GM18502 (cell line): ENCODE results near the gene KRT13.

Source experiments
- ATAC-seq: cut with Tn5 transposase; IDR thresholded peaks from one replicate; pipeline ENCODE4 v1.9.1; 2021; ENCODE audit warnings: mild to moderate bottlenecking; ENCODE audit not compliant: unreplicated experiment, poor library complexity

Gene KRT13

DNA sequence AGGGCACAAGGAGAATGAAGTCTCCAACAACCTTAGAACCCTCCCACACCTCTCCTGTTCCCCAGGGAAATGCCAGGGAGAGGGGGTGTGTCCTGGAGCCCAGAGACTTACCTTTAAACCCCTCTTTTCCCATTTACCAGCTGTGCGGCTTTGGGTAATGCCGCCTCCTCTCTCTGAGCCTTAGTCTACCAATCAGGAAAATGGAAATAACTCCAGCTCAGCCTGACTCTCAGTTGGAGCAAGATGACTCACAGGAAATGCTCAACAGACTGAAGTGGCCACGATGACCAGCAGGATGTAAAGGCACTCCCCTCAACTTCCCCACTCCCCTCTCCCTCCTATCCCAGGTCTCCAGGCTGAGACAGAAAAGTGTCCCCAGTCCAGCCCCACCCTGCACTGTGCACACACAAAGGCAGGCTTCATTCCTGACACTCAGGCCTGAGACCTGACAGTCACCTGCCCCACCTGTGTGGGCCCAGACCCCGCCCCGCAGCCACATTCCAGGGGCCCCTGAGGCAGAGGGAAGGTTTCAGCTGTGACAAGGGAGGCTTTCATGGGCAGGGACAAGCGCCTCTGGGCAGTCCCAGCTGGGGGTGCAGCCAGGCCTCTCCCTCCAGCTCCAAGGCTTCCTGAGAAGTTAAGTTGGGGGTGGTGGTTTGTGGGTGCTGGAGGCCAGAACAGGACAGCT lies 16.3 kb upstream of the KRT13 start:
- ATAC-seq, result no peak

DNA sequence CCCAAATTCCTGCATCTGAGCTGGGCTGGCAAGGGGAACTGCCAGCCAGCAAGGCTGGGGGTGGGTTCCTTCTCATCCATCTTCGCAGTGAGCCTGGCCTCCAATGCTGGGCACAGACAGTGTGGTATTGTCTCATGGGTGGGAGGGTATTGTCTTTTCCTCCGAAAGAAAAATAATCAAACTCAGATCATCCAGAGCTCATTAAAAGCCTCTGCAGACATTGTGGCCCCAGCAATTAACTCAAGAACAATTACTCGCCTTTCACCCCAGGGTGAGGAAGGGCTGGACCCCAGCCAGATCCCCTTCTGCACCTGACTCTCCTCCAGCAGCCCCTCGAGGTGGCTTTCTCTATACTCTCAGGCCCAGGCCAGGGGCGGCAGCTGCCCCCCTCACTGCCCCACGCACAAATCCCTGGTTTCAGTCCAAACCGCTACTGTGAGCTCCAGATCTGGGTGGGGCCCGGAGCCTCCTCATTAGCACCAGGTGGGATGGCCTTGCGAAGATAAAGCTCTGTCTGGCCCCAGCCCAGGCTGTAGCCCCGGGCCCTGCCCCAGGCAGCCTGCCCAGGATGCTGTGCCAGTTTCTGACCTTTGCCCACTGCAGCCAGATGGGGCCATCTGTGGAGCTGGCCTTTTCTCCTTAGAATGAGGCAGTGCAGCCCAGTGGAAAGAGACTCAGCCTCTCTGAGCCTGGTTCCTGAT lies 15.6 kb upstream of the KRT13 start:
- ATAC-seq, result no peak

GRCh38 chr17:41519501-41520224 lies 14.3 kb upstream of the KRT13 start:
- ATAC-seq, result no peak

GRCh38 chr17:41518789-41519449 lies 13.5 kb upstream of the KRT13 start, which contains the start of gene KRT15:
Gene KRT15, minus strand, starts transcription at chr17:41518890. Its CDS starts 63 bp downstream, at chr17:41518827.
- no peak for ATAC-seq

DNA sequence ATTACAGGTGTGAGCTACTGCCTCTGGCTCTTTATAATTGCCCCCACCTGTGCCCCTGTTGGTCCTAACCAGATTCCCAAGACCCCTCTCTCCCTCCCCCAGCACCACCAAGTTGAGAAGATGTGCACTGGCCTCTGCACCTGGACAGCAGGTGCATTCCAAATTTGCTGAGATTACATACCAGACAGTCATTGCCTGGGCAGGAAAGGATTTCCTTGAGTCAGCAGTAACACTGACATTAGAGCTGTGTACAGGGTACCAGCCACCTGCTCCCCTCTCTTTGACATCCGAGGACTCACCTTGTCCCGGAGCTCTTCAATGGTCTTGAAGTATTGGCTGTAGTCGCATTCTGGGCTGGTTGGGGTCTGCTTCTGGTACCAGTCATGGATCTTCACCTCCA lies 12.6 kb upstream of the KRT13 start:
- ATAC-seq, result no peak

GRCh38 chr17:41516830-41517283 lies 11.4 kb upstream of the KRT13 start:
- ATAC-seq, result no peak

GRCh38 chr17:41516147-41516829 lies 10.9 kb upstream of the KRT13 start:
- ATAC-seq, result no peak

GRCh38 chr17:41513168-41513547 lies 7.7 kb upstream of the KRT13 start:
- ATAC-seq, result no peak

DNA sequence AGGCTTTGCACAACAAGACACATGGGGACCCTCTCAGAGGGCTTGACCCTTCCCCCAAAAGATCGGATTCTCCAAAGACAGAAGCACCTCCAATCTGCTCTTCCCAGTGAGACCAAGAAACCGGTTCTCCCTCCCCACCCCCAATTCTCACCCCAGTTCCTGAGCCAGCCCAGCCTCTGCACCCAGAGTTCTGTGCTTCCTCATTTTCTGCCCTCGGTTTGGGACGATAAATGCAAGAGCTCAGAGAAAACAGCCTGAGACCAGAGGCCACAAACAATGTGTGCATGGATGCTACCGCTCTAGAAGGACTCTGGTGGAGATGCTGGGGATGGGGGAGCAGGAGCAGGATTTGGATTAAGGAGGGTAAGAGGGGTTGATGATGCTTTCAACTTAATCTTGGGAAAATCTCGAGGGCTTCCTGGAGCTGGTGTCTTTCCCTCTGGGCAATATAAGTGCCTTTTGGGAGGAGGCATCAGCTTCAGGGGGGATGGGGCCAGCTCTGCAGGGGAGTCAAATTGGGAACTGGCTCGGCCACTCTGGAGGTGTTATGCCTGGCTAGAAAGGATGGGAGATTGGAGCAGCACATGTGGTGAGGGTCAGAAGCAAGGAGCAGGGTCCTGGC lies 7.2 kb upstream of the KRT13 start:
- no peak for ATAC-seq

GRCh38 chr17:41511716-41512115 lies 6.3 kb upstream of the KRT13 start:
- ATAC-seq, result no peak

- ATAC-seq, result no peak
These were observed 5.7 kb upstream of the KRT13 start for GRCh38 chr17:41511116-41511515.

DNA sequence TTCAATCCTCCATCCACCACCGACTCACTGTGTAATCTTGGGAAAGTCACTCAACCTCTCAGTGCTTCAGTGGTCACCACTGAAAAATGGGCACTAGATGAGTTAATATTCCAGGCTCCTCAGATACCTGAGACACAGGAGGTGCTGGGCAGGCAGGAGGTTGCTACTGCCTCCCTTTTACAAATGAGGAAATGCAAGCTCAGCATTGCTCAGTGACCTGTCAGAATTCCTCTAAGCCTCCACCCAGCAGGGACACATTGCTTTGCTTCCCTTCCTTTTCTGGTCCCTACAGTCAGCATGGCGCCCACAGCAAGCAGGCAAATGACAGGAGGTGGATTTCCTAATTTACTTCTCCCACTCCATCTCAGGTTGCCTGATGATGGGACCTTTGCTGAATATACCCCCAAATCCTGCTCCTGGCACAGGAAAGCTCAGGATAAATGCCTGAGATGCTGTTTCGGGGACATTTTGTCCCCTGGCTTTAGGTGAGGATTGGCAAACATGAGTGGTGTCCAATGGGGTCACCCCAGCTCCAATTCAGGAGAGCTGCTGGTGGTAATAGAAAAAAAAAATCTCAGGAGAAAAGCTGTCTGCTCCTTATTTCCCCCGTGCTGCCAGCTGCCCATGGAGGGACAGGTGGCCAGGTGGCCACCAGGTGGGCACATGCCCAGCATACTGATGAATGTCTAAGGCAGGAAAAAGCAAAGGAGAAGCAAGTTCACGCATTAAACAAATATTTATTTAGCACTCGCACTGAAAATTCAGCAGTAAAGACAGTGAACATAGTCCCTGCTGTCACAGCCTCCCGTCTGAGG lies 5.0 kb upstream of the KRT13 start:
- no peak for ATAC-seq

DNA sequence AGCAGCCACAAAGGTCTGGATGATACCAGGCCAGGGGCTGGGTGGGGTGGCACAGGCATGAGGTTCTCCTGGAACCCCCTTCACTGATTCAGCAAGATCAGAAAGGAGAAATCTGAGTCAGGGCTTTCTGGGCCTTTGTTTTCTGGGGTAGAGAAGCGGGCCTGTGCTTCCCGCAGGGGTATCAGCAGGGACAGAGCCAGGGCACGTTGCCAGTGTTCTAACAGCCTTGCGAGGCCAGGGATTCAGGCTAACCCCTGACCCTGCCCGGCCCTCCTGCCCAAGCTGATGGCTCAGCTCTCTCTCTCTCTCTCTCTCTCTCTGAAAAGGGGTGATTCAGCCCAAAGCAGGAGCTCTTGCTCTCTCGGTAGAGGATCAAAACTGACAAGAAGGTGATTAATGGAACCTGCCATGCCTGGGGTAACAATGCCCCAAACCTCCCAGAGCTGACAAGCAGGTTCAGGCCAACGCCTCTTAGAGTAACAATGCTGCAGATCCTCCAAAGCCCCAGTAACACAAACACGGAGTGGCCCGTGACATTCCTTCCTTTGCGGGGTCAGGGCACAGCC lies 2.0 kb upstream of the KRT13 start:
- no peak for ATAC-seq

- ATAC-seq, result no peak
These were observed 676 bp upstream of the KRT13 start for GRCh38 chr17:41505809-41506767.

DNA sequence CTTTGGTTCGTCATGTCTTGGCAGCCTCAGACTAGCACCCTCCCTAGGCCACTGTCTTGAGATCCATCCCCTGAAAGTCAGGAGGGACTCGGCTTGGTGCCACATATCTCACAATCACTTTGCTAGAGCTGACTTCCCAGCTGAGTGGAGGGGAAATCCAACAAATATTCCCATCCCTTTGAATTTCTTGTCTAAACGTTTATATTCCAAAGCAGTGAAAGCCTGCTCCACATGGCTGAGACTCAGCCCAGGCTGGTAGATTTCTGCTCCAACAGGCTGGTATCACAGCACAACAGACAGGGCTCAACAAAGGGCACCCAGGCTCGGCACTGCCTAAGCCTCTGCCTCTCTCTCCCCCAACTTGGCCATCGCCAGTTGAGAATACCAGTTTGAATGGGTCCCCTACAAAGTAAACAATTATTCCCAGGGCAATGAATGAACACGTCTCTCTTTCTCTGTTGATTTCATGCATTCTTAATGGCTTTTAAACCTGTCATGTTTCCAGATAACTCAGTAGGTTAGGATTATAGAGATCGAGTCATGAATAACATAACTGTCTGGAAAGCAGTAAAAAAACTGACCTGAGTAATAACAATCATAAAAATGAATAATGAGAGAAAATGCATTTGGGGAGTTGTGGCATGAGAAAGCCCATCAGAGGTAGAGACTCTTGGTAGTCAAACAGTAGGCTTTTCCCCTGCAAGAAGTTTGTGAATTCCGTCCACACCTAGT lies 1.0 kb downstream of the KRT13 start:
- no peak for ATAC-seq

GRCh38 chr17:41503202-41503601 lies 2.2 kb downstream of the KRT13 start:
- no peak for ATAC-seq
